T-helper 1 cell treated with Interleukin-12 subunit alpha and Interleukin-12 subunit beta and Interleukin-4 antibody, amounts not matched to agents 30 μg/mL and 1 μg/mL, for 36 hours (primary cell): ENCODE results near the gene SUPT7L.
A peak's percentile ranks its signal among the peaks of the same experiment; 100 is the strongest.

Experiments used
- H3K27ac Mint-ChIP-seq: one replicate; pipeline ENCODE4 v1.8.0; 2021; ENCODE audit warnings: mild to moderate bottlenecking, mixed read lengths
- H3K27me3 Mint-ChIP-seq: one replicate; pipeline ENCODE4 v1.8.0; 2021; ENCODE audit warnings: low read depth, mixed read lengths
- H3K36me3 Mint-ChIP-seq: one replicate; pipeline ENCODE4 v1.8.0; 2021; ENCODE audit warnings: low read depth, mixed read lengths
- H3K4me1 Mint-ChIP-seq: one replicate; pipeline ENCODE4 v1.8.0; 2021; ENCODE audit warnings: low read depth, mixed read lengths
- H3K4me3 Mint-ChIP-seq: one replicate; pipeline ENCODE4 v1.8.0; 2021; ENCODE audit warnings: mild to moderate bottlenecking, moderate library complexity, mixed read lengths
- H3K9me3 Mint-ChIP-seq: one replicate; pipeline ENCODE4 v1.8.0; 2021; ENCODE audit warnings: mixed read lengths

The SUPT7L gene, protein sequence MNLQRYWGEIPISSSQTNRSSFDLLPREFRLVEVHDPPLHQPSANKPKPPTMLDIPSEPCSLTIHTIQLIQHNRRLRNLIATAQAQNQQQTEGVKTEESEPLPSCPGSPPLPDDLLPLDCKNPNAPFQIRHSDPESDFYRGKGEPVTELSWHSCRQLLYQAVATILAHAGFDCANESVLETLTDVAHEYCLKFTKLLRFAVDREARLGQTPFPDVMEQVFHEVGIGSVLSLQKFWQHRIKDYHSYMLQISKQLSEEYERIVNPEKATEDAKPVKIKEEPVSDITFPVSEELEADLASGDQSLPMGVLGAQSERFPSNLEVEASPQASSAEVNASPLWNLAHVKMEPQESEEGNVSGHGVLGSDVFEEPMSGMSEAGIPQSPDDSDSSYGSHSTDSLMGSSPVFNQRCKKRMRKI

DNA sequence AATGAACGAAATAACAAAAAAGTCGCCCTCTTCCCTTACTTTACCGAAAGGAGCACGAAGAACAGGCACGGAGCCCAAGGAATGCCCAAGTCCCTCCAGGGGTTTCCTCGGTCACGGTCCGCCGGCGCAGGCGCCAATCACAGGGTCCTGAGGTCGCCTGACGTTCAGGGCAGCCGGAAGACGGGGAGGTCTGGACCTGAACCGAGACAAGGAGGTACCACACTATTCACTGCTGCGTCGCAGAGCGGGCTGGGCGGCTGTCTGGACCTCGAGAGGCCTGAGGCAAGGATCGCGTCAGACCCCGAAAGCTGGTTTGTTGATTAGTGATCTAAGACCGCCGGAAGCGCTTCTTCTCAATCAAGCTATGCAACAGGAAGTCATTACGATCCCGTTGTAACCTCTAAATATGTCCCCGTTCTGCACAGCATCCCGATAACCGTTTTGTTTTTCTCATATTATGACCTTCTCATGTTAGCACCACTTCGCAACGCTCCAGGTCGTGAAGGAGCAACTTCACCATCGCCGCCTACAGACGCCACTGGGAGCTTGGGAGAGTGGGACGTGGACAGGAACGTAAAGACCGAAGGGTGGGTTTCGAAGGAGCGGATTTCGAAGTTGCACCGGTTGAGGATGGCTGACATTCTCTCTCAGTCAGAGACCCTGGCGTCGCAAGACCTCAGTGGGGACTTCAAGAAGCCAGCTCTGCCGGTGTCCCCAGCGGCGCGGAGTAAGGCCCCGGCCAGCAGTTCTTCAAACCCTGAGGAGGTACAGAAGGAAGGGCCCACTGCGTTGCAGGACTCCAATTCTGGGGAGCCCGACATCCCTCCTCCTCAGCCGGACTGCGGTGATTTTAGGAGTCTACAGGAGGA lies at the start of gene SUPT7L, which contains the start of gene SLC4A1AP:
Gene SUPT7L, minus strand, starts transcription at position 330 of the 869 bp plus-strand sequence. CDS start 1,422 bp downstream, outside the sequence.
Gene SLC4A1AP, plus strand, starts transcription at position 605 of the 869 bp plus-strand sequence. Its CDS starts 26 bp downstream, at position 631.
- Mint-ChIP-seq H3K4me3 (peak within 1 kb of the TSS; percentile 99), H3K27me3 (no peaks in the 10 kb centered on the region), H3K4me1 (peaks cover 39% of the 10 kb centered on the region)

DNA sequence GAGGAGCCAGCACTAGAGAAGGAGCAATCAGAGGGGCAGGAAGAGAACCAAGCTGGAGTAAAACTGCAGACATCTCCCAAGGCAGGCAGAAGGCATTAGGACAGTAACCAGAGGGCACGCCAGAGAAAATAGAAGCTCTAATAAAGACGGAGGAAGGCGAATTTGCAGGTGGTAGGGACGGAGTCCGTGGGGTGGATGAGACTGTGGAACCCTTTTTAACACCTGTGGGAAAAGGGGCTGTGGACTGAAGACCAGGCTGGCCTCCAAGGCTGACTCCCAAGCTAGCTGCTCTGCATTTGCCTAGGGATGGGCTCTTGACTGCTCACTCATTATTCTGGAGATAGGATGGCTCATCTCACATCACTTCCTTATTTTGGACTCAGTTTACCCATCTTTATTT lies 49.8 kb upstream of the SUPT7L start:
- Mint-ChIP-seq H3K27ac (no peak overlapping the region), H3K4me3 (no peak overlapping the region), H3K36me3 (no peaks in the 10 kb centered on the region), H3K4me1 (peaks cover 30% of the 10 kb centered on the region), H3K27me3 (peaks cover 13% of the 10 kb centered on the region), H3K9me3 (no peaks in the 10 kb centered on the region)

More for the DNA sequence above, at the start of gene SUPT7L, which contains the start of gene SLC4A1AP:
- Mint-ChIP-seq H3K27ac (peak within 1 kb of the TSS; percentile 99), H3K36me3 (peaks cover 46% of the 10 kb centered on the region), H3K9me3 (no peaks in the 10 kb centered on the region)

DNA sequence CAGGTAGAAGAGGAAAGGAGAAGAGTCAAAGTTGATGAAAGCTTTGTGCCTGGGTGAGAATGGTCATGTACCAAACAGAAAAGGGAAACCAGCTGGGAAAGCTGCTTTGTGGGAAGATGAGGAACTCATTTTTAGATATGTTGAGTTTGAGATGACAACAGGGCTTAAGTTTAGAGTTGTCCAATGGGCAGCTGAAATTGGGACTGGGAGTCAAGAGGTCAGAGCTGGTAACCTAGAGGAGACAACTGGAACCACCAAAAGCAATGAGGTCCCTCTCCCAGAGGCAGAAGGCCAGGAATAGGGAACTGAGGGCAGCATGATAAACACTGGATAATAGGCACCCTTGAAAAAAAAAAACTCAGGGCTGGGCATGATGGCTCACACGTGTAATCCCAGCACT lies 49.1 kb upstream of the SUPT7L start:
- Mint-ChIP-seq H3K9me3 (no peaks in the 10 kb centered on the region), H3K4me3 (no peak overlapping the region), H3K27me3 (peaks cover 14% of the 10 kb centered on the region), H3K4me1 (peaks cover 29% of the 10 kb centered on the region), H3K36me3 (no peaks in the 10 kb centered on the region), H3K27ac (no peak overlapping the region)

DNA sequence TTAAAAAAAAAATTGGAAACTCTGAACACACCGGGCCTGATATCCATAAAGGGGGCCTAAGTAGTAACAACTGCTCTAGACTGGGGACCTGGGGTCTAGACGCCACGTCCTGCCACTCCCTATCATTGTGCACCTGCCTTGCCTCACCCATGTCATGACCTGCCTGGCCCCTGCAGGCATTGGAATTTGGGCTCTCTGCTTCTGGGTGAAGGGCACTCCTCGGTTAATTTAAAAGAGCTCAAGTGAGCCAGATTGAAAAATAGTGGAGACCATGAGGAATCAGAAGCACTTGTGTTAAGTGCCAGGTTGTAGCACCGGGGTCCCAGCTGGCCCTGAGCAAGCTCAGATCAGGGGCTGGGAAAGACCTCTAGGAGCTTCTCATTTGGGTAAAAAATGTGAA lies 48.4 kb upstream of the SUPT7L start:
- Mint-ChIP-seq H3K27me3 (peaks cover 12% of the 10 kb centered on the region), H3K27ac (no peak overlapping the region), H3K4me3 (no peak overlapping the region), H3K4me1 (peaks cover 26% of the 10 kb centered on the region), H3K9me3 (no peaks in the 10 kb centered on the region), H3K36me3 (no peaks in the 10 kb centered on the region)

DNA sequence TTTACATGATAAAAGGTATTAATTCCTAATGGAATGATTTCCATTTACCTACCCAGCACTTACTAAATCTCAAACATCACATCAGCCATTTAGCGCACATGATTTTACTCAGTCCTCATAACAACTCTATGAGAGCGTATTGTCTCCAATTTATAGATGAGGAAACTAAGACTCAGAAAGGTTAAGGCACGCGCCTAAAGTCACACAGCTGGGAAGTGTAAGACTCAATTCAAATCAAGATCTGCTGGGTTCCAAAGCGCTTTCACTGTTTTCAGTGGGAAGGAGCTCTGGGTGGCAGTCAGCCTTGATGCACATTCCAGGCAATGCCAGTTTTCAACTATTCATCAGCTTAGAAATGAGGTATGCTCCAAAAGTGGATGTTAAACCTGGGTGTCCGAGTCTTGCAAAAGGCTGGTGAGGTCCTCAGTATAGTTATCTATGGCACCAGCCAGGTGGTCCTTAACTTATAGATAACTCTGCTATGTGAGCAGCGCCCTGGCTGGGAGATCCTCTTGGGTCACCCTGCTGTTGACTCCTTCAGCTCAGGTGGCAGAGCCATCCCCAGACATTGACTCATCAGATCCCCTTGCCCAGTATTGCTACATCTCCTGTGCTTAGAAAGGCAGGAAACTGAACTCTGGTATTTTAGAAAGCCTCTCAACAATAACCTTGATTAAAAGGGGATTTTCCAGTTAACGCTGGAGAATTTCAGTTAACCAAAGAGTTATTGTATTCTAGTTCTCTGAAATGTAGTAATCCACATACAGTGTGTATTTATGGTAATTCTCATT lies 47.4 kb upstream of the SUPT7L start:
- no peaks in the 10 kb centered on the region for H3K36me3 Mint-ChIP-seq
- no peak overlapping the region for H3K4me3 Mint-ChIP-seq
- peaks cover 8% of the 10 kb centered on the region for H3K27me3 Mint-ChIP-seq
- H3K9me3 Mint-ChIP-seq = no peaks in the 10 kb centered on the region
- peaks cover 24% of the 10 kb centered on the region for H3K4me1 Mint-ChIP-seq
- no peak overlapping the region for H3K27ac Mint-ChIP-seq

DNA sequence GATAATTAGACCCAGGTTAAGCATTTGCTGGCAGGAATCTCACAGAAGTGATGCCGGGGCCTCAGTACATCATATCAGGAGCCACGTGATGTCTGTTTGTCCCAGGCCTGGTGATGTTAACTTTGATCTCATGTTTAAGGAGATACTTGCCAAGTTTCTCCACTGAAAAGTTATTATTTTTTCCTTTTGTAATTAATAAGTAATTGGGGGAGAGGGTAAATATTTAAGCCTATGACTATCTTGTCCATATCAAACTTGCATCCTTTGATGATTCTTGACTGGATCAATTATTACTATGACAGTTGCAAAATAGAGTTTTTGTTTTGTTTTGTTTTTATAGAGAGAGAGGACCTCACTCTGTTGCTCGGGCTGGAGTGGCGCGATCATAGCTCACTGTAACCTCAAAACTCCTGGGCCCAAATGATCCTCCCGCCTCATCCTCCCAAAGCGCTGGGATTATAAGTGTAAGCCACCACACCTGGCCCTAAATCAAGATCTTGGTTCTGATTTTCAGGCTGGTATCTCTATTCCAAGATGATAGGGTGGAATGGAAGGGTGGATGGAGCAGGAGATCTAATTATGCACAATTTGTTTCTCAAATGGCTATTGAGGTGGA lies 46.7 kb upstream of the SUPT7L start:
- Mint-ChIP-seq H3K27ac (no peak overlapping the region), H3K27me3 (peaks cover 8% of the 10 kb centered on the region), H3K4me1 (peaks cover 27% of the 10 kb centered on the region), H3K9me3 (no peaks in the 10 kb centered on the region), H3K4me3 (no peak overlapping the region), H3K36me3 (no peaks in the 10 kb centered on the region)

DNA sequence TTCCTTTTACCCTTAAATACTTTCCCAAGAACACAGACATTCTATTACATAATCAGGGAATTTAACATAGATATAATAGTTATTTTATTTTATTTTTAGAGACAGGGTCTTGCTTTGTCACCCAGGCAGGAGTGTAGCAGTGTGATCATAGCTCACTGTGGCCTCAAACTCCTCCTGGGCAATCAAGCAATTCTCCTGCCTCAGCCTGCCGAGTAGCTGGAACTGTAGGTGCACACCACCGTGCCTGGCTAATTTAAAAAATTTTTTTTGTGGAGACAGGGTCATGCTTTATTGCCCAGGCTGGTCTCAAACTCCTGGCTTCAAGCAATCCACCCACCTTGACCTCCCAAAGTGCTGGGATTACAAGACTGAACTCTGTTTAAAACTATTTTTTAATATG lies 45.9 kb upstream of the SUPT7L start:
- peaks cover 28% of the 10 kb centered on the region for H3K4me1 Mint-ChIP-seq
- no peak overlapping the region for H3K4me3 Mint-ChIP-seq
- no peak overlapping the region for H3K27ac Mint-ChIP-seq
- peaks cover 4% of the 10 kb centered on the region for H3K27me3 Mint-ChIP-seq
- H3K9me3 Mint-ChIP-seq = no peaks in the 10 kb centered on the region
- no peaks in the 10 kb centered on the region for H3K36me3 Mint-ChIP-seq

DNA sequence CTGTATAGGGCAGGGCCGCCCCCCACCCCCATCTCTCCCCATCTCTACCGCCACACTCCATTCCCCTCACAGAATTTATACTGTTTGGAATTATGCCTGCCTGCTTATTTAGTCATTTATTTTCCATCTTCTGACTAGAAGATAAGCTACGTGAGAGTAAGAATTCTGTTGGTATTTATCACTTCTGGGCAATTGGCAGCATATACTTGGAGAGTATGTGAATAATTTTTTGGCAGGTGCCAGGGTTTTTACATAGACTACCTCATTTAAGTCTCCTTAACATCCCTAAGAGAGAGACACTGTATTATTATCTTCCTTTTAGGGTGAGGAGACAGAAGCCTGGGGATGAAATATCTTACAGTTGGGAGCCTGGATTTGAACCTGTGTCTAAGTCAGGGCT lies 45.3 kb upstream of the SUPT7L start:
- Mint-ChIP-seq H3K4me1 (peaks cover 31% of the 10 kb centered on the region), H3K4me3 (no peak overlapping the region), H3K9me3 (no peaks in the 10 kb centered on the region), H3K27ac (no peak overlapping the region), H3K36me3 (no peaks in the 10 kb centered on the region), H3K27me3 (peaks cover 4% of the 10 kb centered on the region)

DNA sequence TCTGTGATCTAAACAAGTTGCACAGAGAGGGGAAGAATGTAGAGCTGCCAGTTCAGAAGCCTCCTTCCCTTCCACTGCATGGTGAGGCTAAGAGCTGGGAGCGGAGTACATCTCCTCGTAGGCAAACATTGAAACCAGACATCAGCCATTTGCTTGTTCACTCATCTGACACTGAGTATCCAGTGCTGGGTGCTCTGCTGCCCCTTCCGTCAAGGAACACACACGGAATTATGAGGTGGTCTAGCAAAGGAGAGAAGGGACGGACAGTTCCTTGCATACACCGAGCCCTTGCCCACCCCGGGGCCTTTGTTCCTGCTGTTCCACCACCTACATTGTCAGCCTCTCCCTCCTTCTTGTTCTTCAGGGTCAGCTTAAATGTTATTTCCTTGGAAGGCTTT lies 44.8 kb upstream of the SUPT7L start:
- no peak overlapping the region for H3K27ac Mint-ChIP-seq
- H3K4me3 Mint-ChIP-seq = no peak overlapping the region
- peaks cover 33% of the 10 kb centered on the region for H3K4me1 Mint-ChIP-seq
- H3K27me3 Mint-ChIP-seq = peaks cover 4% of the 10 kb centered on the region
- H3K36me3 Mint-ChIP-seq = no peaks in the 10 kb centered on the region
- no peaks in the 10 kb centered on the region for H3K9me3 Mint-ChIP-seq

DNA sequence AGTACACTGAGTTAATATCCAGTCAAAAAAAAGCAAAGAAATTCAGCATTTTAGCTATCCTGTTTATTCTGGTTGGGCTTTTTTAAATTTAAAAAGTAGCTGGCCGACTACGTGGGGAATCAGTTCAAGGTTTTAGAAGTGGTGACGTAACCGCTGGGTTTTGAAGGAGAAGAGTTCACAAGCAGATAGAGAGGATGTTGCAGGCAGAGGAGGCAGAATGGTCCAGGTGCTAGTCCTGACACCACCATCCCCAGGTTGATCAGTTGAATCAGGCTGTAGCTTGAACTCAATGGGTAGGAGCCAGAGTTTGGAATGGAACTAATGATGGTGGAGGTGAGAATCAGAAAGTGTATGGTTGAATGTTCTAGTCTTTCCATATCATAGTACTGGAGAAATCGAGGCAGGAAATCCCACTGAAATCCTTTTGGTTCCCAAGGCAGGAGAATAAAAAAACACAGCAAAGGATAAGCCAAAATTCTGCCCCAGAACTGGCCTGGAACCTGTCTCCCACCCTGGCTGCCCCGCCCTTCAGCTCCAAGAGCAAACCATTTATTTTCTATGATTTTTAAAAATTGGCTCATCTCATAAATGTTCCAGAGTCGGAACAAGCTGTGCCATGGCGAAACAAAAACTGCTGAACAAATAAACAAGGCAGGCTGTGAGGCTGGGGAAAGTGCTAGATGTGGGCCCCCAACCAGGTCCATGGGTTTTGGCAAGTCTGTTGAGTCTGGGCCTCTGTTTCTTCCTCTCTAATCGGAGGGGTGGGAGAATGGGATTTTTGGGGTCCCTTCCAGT lies 44.2 kb upstream of the SUPT7L start:
- Mint-ChIP-seq H3K9me3 (no peaks in the 10 kb centered on the region), H3K27ac (no peak overlapping the region), H3K36me3 (no peaks in the 10 kb centered on the region), H3K27me3 (peaks cover 4% of the 10 kb centered on the region), H3K4me3 (no peak overlapping the region), H3K4me1 (peaks cover 33% of the 10 kb centered on the region)

DNA sequence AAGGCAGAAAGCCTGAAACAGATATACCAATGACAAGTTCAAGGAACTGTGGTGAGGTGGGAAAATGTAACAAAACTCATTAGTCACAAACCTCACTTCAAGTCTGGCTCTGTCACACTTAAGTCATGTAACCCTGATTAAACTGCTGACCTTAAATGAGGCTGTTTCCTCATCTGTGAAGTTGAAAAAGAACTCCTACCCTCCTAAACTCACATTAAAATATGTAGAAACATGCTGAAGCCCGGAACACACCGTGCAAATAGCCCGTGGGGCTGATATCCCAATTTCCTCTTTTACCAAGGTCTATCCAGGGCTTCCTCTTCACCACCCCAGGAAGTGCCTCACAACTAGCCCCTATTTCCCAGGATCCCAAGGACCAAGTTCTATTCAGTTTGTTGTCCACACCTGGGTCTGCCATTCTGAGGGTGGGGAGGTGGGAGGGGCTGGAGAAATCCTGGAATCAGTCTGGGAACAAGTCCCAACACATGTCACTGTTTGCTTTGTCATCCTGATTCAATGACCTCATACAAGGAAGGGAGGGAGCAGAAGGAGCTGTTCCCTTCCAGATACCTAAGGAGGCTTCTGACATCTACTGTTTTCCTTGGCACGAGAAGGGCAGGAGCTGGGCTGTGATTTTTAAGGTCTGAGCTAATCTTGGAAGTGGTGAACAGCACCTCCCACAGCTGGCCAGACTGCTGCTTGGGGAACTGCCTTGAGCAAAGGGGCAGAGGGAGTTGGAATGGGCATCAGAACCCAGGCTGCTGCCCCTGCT lies 42.6 kb upstream of the SUPT7L start:
- H3K27ac Mint-ChIP-seq = no peak overlapping the region
- H3K36me3 Mint-ChIP-seq = no peaks in the 10 kb centered on the region
- peaks cover 22% of the 10 kb centered on the region for H3K4me1 Mint-ChIP-seq
- no peak overlapping the region for H3K4me3 Mint-ChIP-seq
- peaks cover 4% of the 10 kb centered on the region for H3K27me3 Mint-ChIP-seq
- no peaks in the 10 kb centered on the region for H3K9me3 Mint-ChIP-seq

DNA sequence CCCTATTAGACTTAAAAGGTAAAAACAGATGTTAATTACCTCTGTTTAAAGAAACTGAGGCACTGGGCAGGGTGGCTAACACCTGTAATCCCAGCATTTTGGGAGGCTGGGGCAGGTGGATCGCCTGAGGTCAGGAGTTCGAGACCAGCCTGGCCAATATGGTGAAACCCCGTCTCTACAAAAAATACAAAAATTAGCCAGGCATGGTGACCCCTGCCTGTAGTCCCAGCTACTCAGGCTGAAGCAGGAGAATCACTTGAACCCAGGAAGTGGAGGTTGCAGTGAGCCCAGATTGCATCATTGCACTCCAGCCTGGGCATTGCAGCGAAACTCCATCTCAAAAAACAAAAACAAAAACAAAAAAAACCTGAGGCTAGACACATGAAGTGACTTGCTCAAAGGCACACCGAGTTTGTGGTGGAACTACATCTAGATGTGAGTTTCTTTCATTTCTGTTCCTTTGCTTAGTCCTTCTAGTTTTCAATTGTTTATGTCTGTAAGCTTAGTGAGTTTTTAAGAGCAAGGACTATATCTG lies 41.0 kb upstream of the SUPT7L start:
- Mint-ChIP-seq H3K36me3 (no peaks in the 10 kb centered on the region), H3K27ac (no peak overlapping the region), H3K9me3 (no peaks in the 10 kb centered on the region), H3K4me1 (peaks cover 19% of the 10 kb centered on the region), H3K4me3 (no peak overlapping the region), H3K27me3 (peaks cover 4% of the 10 kb centered on the region)
